KG1 (cell line): ENCODE measurements around the gene DNAJC11.
"Not testable (repeated sequence)": the region's sequence is repeated elsewhere in the genome, so short reads cannot be mapped to it uniquely, and the experiment has no call there.

ENCODE experiments used
- DNase-seq: peaks from one replicate; lab custom pipeline; 2025; lab: John Stamatoyannopoulos, UW

Gene DNAJC11

GRCh38 chr1:6623269-6623965 lies 78.2 kb downstream of the DNAJC11 start:
- no peak for DNase-seq

DNA sequence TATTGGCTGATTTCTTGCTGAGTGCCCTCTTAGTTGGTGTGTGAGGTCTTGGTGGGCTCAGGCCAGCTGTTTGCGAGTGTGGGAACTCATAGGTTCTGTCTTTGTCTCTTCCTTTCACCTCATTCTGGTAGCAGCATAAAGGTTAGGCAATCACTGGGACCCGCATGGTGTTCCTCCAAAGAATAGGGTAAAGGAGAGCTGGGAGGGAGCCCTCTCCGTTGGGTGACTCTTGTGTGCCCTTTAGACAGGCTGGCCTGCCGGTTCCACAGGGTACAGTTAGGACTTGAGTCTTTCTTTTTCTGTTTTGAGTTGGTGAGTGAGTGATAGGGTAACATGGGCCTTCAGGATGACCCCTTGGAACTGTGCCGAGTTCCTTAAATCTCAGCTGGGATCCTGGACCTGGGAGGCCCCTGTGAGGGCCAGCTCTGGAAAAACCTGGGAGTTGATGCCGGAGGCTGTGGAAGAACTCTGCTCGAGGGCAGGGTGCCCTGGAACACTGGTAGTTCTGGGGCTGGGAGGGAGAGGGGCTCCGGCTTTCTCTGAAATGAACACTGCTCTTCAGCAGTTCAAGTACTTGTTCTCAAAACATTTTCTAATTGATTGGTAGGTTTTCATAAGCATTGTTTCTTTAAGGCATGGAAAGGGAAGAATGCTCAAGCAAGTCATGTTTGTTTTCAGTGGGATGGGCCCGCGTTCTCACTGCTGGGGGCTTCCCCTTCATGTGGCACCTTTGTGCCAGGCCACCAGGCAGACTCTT lies 79.0 kb downstream of the DNAJC11 start:
- no peak for DNase-seq

DNA sequence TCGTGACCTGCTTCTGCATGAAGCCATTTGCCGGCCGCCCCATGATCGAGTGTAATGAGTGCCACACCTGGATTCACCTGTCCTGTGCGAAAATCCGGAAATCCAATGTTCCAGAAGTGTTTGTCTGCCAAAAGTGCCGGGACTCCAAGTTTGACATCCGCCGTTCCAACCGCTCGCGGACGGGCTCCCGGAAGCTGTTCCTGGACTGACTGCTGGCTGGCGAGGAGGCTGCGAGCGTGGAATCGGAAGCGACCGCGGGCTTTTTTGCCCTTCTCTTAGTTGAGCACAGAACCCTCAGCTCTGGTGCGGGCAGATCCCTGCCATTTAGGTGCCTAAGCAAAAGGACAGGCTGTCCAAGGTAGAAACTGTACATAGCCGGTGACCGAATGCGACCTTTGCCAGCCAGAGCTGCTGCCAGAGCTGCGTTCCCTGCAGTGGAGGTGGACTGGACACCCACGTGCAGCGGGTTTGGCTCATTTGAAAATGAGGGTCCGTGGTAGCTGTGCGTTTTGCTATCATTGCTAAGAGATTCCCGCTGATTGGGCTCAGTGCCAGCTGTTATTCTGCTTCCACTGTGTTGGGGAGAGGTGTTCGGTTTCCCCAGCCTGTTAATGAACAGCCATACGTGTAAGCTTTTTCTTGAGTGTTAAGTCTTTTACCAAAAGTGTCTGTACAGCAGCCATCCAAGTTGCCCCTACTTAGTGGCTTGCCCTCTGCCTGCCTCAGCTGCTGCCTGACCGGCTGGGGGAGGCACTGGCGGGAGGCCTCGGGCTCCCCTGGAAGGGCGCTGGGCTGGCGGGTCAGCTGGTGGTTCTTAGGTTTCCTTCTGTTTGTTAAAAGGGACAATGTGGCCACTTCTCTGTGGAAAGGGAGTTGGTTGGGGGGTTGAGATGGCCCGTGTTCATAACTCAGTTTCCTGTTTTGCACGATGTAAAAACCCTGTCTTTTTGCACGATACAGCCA lies 79.9 kb downstream of the DNAJC11 start:
- no peak for DNase-seq

DNA sequence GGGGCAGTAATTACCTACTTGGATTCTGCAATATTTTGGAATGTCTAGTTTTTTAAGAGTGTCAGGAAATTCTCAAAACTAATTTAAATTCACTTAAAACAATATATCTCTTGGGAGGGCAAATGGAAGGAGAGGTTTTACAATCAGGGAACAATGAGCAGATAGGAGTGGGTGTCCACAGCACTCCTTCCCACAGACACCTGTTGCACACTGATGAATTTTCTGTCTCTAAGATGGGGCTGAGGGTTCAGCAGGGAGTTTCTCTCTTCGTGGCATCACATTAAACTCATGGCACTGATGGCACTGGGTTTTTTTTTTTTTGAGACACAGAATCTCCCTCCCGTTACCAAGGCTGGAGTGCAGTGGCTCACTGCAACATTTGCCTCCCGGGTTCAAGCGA lies 82.6 kb downstream of the DNAJC11 start:
- no peak for DNase-seq

DNA sequence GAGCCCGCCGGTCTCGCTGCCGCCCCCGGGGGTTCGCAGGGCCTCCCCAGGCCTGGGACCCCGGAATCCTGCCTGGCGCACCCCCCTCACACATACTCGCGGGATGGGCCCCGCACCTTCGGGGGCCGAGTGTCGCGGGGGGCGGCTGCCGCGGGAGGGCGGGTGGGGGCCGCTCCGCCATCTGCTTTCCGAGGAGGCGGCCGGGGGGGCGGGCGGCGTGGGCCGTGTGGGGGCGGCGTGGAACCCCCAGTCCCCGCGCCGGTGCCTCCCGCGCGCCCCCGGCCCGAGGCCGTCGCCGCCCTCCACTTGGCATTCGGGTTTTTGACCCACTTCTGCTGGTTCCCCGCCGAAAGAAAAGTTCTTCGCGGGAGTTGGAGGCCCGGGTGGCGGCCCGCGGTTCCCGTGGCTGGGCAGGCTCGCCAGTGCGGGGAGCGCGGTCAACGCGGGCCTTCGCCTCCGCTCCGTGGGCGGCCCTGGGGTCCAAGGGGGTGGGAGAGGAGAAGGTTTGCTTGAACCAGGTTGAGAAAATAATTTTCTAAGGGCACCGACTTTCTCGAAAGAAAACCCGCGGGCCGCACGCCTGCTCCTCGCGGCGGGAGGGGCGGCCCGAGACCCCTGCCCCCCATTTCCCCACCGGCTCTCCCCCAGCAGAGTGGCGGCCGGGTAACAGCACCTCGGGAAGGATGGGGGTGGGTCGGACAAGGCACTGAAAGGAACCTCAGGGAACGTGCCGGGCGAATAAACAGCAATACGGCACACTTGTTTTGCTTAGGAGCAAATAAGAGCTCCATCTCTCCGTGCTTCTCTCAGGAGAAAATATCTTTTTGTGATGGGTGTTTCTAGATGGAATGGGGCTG lies 86.5 kb downstream of the DNAJC11 start:
- no peak for DNase-seq

GRCh38 chr1:6614019-6614928 lies 87.3 kb downstream of the DNAJC11 start:
- no peak for DNase-seq

GRCh38 chr1:6613361-6614018 lies 88.1 kb downstream of the DNAJC11 start, which contains the start of gene PHF13:
PHF13 (plus strand) TSS chr1:6613731; CDS start chr1:6614067, 336 bp downstream.
- DNase-seq = peak; percentile 92

DNA sequence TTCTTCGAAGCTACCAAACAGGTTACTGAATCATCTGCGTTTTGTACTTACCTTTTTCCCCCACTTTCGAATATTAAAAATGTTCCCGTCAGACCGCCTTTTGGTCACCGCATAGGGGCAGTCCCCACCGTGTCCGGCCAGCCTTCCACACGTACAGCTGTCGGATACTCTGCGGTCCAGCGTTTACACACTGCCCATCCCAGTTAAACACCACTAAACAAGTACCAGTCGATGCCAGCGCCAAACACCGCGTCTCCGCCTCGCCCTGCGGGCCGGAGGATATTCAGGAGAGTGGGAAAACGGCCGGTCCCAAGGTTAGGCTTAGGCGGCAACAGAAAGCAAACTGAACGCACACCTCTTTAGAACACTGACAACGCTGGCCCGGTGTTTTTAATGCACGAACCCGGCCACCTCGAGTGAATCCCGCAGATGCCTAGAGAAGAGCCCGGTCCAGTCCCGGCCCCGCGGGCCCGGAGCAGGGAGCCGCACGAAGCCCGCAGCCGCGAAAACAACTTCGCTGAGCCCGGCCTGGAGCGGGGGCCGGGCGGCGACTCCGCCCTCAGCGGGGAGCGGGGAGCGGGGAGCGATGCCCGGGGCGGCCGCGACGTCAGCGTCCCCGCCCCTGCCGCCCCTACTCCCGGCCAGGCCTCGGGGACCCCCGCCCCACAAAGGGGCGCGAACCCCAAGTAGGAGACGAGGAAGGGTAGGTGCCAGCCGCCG lies 88.8 kb downstream of the DNAJC11 start:
- peak; percentile 27 for DNase-seq

DNA sequence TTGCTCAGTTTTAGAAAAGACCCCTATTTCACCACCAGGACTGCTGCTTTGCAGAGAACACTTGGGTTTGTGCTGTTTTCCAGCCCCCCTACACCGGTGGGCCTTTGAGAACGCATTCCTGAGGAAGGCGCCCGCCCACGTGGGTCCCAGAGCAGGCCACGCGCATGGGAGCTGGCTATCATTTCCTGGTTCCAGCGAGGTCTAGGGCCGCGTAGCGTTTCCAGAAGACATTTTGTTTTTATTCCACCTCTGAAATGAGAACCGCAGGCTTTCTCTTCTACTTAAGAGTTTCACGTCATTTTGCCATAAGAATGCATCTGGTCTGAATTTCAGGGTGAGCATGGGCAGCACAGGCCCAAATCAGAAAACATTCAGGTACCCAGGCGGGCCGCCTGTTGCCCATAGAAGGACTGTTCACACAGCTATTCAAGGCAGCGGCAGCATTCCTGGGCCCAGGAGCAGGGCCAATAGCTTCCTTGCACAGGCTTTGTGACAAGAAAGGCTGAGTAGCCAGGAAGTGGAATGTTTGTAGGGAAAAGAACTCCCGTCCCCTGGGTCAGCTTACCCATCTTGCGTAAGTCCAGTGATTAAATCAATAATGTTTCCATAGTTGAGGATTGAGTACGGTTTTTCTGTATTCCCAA lies 97.6 kb downstream of the DNAJC11 start:
- no peak for DNase-seq

- peak; percentile 51 for DNase-seq
Measured at GRCh38 chr1:6603238-6603914, 98.2 kb downstream of the DNAJC11 start.

DNA sequence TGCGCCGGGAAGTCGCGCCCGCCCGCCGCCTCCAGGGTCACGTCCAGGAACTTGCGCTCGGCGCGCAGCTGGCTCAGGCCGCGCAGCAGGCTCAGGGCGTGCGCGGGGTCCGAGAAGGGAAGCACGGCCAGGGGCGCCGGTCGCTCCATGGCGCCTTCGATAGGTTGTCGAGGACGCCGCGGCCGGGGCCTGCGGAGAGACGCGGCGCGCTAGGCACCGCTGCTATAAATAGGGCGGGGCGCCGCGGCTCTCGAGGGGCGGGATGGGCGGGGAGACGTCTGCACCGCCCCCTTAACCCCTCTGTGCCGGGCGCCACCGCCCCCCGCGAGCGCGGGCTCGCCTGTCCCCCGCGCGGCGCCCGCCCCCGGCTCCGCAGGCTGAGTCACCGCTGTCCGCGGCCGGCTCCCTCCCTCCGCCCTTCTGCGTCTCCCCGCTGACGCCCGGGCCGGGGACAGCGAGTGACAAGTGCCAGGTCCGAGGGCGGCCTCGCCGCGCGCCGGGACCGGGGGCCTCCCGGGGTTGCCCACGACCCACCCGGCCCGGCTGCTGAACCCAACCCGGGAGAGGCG lies 98.9 kb downstream of the DNAJC11 start, which contains the start of gene KLHL21:
KLHL21 (minus strand) TSS at position 201 of the 569 bp plus-strand sequence; CDS start at position 149, 52 bp downstream.
- peak; percentile 76 for DNase-seq

DNA sequence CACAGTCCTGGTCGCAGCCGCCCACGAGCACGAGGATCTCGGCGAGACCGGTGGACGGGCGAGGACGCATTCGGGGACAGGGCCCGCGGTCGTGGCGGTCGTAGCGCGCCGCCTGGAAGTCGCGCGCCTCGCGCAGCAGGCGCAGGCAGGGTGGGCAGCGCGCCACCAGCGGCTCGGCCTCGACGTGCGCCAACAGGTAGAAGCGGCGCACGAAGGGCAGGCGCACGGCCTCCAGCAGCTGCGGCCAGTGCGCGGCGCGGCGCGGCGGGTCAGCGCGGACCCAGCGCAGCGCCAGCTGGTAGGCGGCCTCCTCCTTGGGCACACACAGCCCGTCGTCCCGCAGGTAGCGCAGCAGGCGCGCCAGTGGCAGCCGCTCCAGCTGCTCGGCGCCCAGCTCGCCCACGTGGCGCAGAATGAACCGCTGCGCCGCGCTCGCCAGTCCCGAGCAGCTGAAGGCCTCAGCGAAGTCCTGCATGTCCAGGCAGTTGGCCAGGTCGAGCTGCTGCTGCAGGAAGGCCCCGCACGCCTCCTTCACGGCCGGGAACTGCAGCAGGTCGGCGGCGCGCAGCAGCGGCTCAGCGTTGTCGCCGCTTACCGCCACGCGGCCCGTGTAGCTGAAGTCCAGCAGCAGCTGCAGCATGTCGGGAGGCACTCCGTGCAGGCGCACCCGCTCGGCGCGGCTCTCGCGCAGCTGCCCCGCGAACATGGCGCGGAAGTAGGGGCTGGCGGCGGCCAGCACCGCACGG lies 99.5 kb downstream of the DNAJC11 start:
- no peak for DNase-seq

DNA sequence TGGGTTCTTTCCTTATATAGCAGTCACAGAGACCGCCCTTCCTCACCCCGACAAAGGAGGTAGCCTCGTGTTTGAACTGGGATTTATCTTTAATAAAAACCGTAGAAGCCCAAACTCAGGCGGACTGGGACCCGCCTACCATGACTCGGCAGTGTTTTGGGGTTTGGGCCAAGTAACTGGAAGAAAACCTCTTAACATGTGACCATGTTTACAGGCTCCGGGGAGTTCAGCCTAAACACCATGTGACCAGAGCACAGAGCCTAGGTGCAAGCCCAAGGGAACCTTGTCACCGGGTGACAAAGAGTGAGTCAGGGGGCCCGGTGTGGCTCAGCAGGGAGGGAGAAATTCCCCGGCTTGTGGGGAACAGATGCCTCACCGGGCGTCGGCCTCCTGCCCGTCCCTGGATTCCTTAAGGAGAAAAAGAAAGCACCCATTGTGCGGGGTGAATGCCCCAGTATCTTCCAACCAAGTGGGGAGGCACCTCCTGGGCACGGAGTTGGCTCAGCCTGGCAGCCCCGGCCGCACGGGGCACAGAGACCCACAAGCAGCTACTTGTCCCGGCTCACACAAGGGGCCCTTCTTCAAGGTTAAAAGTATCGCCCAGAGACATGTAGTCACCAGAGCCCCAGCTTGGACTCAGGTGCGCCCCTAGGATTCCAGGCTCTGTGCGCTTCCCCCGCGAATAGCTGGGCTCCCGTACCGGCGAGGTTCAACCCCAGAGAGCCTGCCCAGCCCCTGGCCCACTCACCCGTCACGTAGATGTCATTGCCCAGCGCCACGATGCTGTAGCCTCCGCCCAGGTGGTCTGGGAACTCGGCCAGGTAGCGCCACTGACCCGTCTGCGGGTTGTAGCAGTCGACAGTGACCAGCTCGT lies 100.3 kb downstream of the DNAJC11 start:
- peak; percentile 42 for DNase-seq

DNA sequence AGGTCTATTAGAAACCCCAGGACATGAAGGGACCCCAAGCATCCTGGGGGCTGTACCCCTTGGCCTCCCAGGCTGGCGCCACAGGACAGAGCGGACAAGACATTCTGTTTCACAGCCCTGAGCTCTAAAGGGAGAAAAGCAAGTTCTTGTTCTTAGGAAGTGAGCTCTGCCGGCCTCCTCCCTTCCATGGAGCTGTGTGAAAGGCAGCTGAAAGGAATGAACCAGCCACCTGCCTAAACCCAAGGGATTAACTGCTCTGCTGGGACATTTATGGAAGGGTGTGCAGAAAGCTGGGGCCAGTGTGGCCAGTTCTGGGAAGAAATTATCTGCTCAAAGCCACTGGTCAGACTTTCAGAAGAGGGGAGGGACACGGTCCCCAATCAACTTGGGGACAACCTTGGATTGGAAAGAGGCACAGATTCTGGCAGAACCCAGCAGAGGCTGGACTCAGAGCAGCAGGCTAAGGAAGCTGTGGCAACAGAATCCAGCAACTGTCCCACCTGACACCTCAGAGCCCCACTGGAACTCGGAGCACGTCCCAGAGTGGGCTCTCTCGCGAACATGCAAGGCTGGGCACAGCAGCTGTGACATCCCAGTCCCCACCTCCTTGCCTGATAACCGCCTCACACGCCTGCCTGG lies 101.1 kb downstream of the DNAJC11 start:
- no peak for DNase-seq

- DNase-seq = not testable (repeated sequence)
Measured at GRCh38 chr1:6599991-6600390, 101.6 kb downstream of the DNAJC11 start.
